SU-DHL-6 (cell line): ENCODE data around the gene RPS19.

Experiments
- H2AFZ ChIP-seq: fragments of 200-600 bp; sonication (generic); 2 replicates; pipeline ENCODE4 v1.6.1; 2014; ENCODE audit warnings: low read depth, mild to moderate bottlenecking, moderate library complexity, mixed read lengths, antibody characterized with exemption, low read length; ENCODE audit not compliant: severe bottlenecking
- H3F3A ChIP-seq: fragments of 200-600 bp; shearing (Covaris generic); 2 replicates; pipeline ENCODE4 v1.6.0; 2016; ENCODE audit warnings: antibody characterized with exemption, mild to moderate bottlenecking; ENCODE audit not compliant: insufficient read depth
- H3K27ac ChIP-seq: fragments of 200-600 bp; sonication (generic); 2 replicates; pipeline ENCODE4 v1.5.1; 2016; ENCODE audit warnings: low read depth, mild to moderate bottlenecking, low read length, moderate library complexity, mixed read lengths
- H3K27me3 ChIP-seq: fragments of 200-600 bp; sonication (generic), shearing (Covaris generic); 2 replicates; pipeline ENCODE4 v1.6.0; 2014; ENCODE audit warnings: mild to moderate bottlenecking, low read length
- H3K36me3 ChIP-seq: fragments of 200-600 bp; sonication (generic); 2 replicates; pipeline ENCODE4 v1.6.1; 2014; ENCODE audit warnings: mild to moderate bottlenecking, low read length, mixed read lengths
- H3K4me2 ChIP-seq: fragments of 300-600, 200-600 bp; shearing (Covaris generic), sonication (generic); 2 replicates; pipeline ENCODE4 v1.6.0; 2014; ENCODE audit warnings: low read length, low read depth, mild to moderate bottlenecking; ENCODE audit not compliant: poor library complexity, severe bottlenecking
- H3K4me3 ChIP-seq: fragments of 200-600 bp; sonication (generic); 2 replicates; pipeline ENCODE4 v1.5.1; 2014; ENCODE audit warnings: antibody characterized with exemption, low read length, mild to moderate bottlenecking, mixed read lengths; ENCODE audit not compliant: insufficient read depth, poor library complexity, severe bottlenecking
- H3K79me2 ChIP-seq: fragments of 200-600 bp; sonication (generic); 2 replicates; pipeline ENCODE4 v1.6.1; 2014; ENCODE audit warnings: mild to moderate bottlenecking, low read length, moderate library complexity; ENCODE audit not compliant: insufficient read depth
- H3K9ac ChIP-seq: fragments of 200-600 bp; sonication (generic); 2 replicates; pipeline ENCODE4 v1.7.0; 2014; ENCODE audit warnings: mild to moderate bottlenecking, low read length
- H3K9me2 ChIP-seq: fragments of 200-600 bp; sonication (generic); replicated peaks from 2 replicates; pipeline ENCODE4 v1.6.1; 2014; ENCODE audit warnings: low read length; ENCODE audit not compliant: insufficient read depth
- H3K9me3 ChIP-seq: fragments of 200-600 bp; sonication (generic); 2 replicates; pipeline ENCODE4 v1.6.1; 2014; ENCODE audit warnings: low read length, mixed read lengths; ENCODE audit not compliant: insufficient read depth
- H4K20me1 ChIP-seq: fragments of 200-600 bp; sonication (generic); 2 replicates; pipeline ENCODE4 v1.6.1; 2014; ENCODE audit warnings: low read depth, mild to moderate bottlenecking, antibody characterized with exemption, low read length, moderate library complexity, mixed read lengths
- EZH2phosphoT487 ChIP-seq: fragments of 200-600 bp; sonication (generic), shearing (Covaris generic); conservative IDR thresholded peaks from 2 replicates; pipeline ENCODE4 v1.6.1; 2018; ENCODE audit warnings: mild to moderate bottlenecking, antibody characterized with exemption, low read length, moderate library complexity, mixed read lengths
- TF ChIP-seq, protein P1 (sequence below): fragments of 200-600 bp; sonication (generic); IDR thresholded peaks from one replicate; pipeline ENCODE4 v1.5.1; 2017; ENCODE audit warnings: antibody characterized with exemption, mild to moderate bottlenecking, low read length, moderate library complexity; ENCODE audit not compliant: insufficient read depth, poor library complexity, severe bottlenecking

RPS19 gene

DNA sequence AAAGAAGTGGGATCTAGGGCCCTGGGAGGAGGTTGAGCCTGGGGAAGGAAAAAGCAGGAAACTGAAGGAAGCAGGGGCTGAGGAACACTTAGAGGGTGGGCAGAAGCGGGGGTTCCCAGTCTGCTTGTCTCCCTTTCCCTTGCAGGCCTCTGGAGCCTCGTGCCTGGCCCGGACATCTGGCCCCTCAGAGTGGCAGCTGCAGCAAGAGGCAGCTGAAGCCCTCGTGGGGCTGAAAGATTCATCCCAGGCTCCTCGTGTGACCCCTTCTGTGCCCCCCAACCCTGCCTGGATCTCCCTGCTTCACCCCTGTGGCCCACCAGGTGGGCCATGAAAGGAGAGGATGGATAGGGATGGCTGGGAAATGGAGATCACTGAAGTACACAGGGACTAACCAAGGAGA is 9.7 kb upstream of the RPS19 start:
- no peak overlapping the region for H3K9ac ChIP-seq
- H3K9me2 ChIP-seq: no peaks in the 10 kb centered on the region
- H3F3A ChIP-seq: no peaks in the 10 kb centered on the region
- no peak overlapping the region for H3K4me2 ChIP-seq
- H2AFZ ChIP-seq: no peak overlapping the region
- no peaks in the 10 kb centered on the region for H4K20me1 ChIP-seq
- no peaks in the 10 kb centered on the region for H3K27me3 ChIP-seq
- no peaks in the 10 kb centered on the region for H3K79me2 ChIP-seq
- H3K9me3 ChIP-seq: no peaks in the 10 kb centered on the region
- no peaks in the 10 kb centered on the region for H3K36me3 ChIP-seq
- TF ChIP-seq, protein P1, sequence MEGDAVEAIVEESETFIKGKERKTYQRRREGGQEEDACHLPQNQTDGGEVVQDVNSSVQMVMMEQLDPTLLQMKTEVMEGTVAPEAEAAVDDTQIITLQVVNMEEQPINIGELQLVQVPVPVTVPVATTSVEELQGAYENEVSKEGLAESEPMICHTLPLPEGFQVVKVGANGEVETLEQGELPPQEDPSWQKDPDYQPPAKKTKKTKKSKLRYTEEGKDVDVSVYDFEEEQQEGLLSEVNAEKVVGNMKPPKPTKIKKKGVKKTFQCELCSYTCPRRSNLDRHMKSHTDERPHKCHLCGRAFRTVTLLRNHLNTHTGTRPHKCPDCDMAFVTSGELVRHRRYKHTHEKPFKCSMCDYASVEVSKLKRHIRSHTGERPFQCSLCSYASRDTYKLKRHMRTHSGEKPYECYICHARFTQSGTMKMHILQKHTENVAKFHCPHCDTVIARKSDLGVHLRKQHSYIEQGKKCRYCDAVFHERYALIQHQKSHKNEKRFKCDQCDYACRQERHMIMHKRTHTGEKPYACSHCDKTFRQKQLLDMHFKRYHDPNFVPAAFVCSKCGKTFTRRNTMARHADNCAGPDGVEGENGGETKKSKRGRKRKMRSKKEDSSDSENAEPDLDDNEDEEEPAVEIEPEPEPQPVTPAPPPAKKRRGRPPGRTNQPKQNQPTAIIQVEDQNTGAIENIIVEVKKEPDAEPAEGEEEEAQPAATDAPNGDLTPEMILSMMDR: no peak
- TF ChIP-seq EZH2phosphoT487: no peak
- H3K27ac ChIP-seq: no peak overlapping the region
- no peak overlapping the region for H3K4me3 ChIP-seq

DNA sequence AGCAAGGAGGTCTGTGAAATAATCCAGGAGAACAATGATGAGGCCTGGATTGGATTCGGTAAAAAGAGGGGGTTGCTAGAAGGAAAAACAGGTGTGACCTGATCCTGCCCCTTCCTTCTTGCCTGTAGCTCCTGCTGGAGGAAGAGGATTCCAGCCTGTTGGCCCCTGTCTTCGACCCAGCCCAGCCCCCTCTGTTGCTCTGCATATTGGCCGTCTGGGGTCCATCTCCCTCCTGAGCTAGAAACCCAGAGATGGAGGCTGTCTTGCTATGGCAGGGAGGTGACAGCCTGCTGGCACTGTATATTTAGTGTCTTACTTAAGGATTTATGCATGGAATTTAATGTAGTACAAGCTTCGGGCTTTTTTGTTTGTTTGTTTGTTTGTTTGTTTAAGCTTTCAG is 8.6 kb upstream of the RPS19 start:
- no peaks in the 10 kb centered on the region for H3F3A ChIP-seq
- H2AFZ ChIP-seq: no peak overlapping the region
- no peaks in the 10 kb centered on the region for H4K20me1 ChIP-seq
- H3K4me2 ChIP-seq: no peak overlapping the region
- no peak overlapping the region for H3K4me3 ChIP-seq
- no peaks in the 10 kb centered on the region for H3K79me2 ChIP-seq
- TF ChIP-seq, protein P1: no peak
- no peak for TF ChIP-seq EZH2phosphoT487
- H3K36me3 ChIP-seq: no peaks in the 10 kb centered on the region
- no peak overlapping the region for H3K9ac ChIP-seq
- H3K27ac ChIP-seq: no peak overlapping the region
- H3K9me2 ChIP-seq: no peaks in the 10 kb centered on the region
- no peaks in the 10 kb centered on the region for H3K27me3 ChIP-seq
- H3K9me3 ChIP-seq: no peaks in the 10 kb centered on the region

DNA sequence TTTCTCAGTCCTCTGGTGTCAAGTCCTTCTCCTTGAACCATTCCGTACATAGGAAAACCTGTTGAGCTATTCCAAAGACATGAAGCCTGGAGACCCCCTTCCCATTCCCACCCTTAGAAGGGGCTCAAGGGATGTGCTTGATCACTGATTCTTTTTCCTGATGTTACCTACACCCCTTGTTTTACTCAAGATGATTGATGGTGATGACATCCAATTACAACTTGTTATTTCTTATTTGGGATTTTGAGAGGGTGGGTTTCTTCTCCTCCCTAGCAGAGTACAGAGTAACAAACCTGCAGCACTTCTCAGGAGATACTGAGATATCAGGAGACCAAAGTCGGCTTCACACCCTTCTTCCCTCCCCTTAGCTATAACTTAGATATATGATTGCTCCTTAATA is 6.7 kb upstream of the RPS19 start:
- Histone ChIP-seq H3K36me3 (no peaks in the 10 kb centered on the region), H3K27me3 (no peaks in the 10 kb centered on the region), H3K4me3 (no peak overlapping the region), H2AFZ (no peak overlapping the region), H4K20me1 (no peaks in the 10 kb centered on the region), H3K9me2 (no peaks in the 10 kb centered on the region), H3F3A (no peaks in the 10 kb centered on the region), H3K27ac (no peak overlapping the region), H3K9ac (no peak overlapping the region), H3K79me2 (no peaks in the 10 kb centered on the region), H3K9me3 (no peaks in the 10 kb centered on the region), H3K4me2 (no peak overlapping the region)
- no peak for TF ChIP-seq EZH2phosphoT487
- TF ChIP-seq, protein P1: no peak

DNA sequence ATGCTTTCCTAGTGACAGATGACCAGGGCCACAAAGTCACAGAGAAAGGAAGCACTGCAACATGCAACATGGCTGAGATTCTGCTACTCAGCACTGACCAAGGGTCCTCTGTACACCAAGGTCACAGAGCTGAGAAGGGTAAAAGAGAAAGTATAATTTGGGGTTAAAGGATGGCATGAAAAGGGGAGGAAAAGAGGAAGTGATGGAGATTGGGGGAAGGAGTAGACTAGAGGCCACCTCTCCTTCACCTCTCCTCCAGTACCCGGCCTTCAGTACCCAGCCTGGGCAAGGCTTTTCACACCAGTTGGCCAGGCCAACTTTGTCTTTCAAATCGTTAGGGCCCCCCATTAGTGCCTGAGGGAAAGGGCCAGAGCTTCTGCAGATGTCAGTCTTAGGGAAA is 6.3 kb upstream of the RPS19 start:
- Histone ChIP-seq H3K9me2 (no peaks in the 10 kb centered on the region), H3K27ac (no peak overlapping the region), H2AFZ (no peak overlapping the region), H3K4me3 (no peak overlapping the region), H3K79me2 (no peaks in the 10 kb centered on the region), H3K36me3 (no peaks in the 10 kb centered on the region), H3K27me3 (no peaks in the 10 kb centered on the region), H3F3A (0 out of 2 replicates have a peak, but pooled peaks cover 1% of the 10 kb centered on the region), H3K4me2 (no peak overlapping the region), H3K9me3 (no peaks in the 10 kb centered on the region), H3K9ac (no peak overlapping the region), H4K20me1 (no peaks in the 10 kb centered on the region)
- TF ChIP-seq, protein P1: no peak
- TF ChIP-seq EZH2phosphoT487: no peak
